D341Med (cell line): ENCODE measurements around the gene UTP15.

Experiments
- DNase-seq: peaks from one replicate; pipeline ENCODE4 v3.0.0; 2012; ENCODE audit warnings: low spot score

The UTP15 gene

DNA sequence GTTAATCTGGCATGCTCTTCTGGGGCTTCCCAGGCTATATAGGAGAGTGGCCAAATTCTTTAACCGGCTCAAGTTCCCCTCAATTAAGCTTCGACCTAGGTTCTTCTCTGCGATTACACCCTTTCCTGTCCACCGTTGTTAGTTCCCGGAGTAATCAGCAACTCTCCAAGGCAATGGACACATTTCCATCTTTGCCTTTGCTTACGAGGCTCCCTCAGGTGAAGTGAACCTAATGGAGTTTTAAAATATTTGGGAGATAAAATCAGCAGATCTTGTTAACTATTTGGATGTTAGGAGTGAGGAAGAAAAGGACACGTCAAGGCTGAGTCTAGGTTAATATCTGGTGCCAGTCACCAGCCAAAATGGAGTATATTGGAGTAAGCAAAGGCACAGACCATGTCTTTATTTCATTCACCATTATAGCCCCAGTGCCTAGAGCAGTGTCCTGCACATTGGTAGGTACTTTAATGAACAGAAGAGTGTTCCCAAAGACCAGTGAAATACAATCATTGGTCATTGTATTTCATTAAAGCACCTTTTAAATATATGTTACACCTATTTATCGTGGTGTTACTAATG lies 515 bp downstream of the UTP15 start:
- no peak for DNase-seq

DNA sequence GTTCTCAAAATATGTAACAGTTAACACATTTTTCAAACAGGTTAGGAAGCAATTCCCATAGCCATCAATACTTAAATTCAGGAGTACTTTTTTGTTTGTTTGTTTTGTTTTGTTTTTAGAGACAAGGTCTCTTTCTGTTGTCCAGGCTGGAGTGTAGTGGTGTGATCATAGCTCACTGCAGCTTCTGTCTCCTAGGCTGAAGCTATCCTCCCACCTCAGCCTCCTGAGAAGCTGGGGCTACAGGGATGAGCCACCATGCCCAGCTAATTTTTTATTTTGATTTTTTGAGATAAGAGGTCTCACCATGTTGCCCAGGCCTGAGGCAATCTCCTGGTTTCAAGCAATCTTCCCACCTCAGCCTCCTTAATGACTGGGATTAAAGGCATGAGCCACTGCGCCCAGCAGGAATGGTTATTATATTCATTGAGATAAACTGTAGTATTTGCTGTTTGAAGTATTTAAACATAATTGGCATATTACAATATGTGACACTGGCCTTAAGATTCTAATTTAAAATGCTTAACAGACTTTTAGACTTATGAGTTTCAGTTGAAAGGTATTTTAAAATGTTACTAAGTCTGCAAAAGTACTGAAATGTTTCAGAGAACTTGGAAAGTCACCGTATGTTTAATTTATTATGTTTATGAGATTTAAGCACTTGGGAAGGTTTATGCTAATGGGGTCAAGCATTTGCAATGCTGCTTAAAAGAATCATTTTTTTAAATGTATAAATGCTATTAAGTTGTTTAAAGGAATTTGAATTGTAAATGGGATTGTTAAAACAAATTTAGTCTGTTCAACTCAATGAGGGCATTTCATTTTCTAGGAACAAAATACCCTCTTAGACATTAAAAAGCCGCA lies 17.0 kb downstream of the UTP15 start:
- DNase-seq = no peak

DNA sequence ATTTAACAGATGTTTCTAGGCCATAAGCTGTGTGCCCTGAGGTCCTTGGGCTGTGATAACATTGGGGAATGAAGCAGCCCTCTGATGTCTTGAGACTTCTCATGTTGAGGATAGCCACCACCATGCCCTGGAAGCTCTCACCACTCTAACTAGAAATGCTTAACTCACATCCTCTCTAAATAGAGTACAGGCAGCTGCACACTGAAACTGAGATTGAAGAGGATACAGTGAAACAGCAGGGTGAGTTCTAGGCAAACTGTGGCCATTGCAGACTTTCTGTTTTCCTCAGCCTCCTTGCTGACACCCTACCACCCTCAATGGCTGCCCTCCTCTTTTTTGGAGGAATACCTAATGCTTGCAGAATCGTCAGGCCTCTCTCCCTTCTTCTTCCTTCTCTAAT lies 22.4 kb downstream of the UTP15 start:
- no peak for DNase-seq

DNA sequence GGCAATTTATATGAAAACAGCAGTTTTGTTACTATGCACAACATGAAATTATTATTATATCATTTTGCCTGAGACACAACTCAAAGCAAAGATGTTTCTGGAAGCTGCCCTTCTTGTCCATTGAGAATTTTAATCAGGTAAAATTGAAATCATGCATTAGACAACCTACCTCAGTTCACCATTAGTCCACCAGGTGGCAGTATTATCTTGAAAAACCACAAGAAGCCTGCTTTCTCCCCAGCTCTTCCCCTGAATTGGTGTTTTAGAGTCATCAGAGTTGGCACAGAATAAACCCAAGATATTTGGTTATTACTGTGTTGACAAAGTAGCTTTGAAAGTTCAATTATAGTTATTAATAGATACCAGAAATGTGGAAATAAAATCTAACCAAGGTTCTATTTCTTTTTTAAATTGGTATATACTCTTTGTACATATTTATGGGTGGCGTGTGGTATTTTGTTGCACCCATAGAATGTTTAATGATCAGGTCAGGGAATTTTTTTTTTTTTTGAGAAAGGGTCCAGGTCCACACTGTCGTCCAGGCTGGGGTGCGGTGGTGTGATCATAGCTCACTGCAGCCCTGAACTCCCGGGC lies 25.7 kb downstream of the UTP15 start:
- DNase-seq = peak; percentile 61

DNA sequence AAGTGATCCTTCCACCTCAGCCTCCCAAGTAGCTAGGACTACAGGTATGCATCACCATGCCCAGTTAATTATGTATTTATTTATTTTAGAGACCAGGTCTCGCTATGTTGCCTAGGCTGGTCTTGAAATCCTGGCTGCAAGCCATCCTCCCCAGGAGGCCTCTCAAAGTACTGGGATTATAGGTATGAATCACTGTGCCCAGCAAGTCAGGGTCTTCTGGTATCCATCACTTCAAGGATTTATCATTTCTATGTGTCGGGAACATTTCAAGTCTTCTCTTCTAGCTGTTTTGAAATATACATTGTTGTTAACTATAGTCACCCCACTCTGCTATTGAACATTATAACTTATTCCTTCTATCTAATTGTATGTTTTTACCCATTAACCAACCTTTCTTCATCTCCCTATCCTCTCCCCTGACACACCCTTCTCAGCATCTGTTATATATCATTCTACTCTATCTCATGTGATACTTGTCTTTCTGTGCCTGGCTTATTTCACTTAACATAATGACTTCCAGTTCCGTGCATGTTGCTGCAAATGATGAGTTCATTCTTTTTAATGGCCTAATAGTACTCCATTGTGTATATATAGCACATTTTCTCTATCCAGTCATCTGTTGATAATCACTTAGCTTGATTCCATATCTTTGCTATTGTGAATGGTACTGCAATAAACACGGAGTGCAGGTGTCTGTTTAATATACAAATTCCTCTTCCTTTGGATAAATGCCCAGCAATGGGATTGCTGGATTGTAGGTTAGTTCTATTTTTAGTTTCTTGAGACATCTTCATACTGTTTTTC lies 26.4 kb downstream of the UTP15 start:
- DNase-seq = no peak

DNA sequence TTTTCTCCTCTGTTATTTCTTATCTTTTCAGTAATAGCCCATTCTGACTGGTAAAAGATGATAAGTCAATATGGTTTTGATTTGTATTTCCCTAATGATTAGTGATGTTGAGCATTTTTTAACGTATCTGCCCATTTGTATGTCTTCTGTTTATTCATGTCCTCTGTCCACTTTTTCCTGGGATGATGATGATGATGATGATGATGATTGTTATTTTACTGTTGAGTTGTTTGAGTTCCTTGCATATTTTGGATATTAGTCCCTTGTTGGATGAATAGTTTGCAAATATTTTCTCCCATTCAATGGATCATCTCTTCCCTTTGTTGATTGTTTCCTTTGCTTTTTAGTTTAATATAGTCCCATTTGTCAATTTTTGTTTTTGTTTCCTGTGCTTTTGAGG lies 27.0 kb downstream of the UTP15 start:
- DNase-seq = no peak

DNA sequence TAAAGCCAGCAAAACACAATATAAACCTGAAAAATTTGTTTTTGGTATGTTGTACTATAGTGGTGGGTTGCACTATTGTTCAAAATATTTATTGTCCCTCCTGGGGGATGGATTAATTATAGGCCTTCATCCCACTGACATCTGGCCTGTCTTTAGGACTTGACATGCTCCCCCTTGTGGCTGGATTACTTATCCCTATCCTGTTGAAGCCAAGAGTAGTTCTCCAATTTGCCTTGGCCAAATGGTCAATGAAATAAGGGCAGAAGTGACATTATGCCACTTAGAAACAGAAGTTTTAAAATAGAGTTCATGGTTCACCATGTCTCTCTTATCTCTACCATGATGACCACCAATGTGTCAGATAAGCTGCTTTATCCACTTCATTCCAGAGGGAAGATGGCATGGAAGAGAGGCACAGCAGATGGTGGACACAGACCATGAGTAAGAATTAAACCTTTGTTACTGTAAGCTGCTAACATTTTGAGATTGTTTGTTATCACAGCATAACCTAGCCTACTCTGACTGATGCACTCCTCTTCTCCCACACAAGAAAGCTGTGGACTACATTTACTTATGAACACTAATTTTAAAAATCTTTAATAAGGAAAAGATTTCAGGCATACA lies 31.3 kb downstream of the UTP15 start:
- peak; percentile 46 for DNase-seq

DNA sequence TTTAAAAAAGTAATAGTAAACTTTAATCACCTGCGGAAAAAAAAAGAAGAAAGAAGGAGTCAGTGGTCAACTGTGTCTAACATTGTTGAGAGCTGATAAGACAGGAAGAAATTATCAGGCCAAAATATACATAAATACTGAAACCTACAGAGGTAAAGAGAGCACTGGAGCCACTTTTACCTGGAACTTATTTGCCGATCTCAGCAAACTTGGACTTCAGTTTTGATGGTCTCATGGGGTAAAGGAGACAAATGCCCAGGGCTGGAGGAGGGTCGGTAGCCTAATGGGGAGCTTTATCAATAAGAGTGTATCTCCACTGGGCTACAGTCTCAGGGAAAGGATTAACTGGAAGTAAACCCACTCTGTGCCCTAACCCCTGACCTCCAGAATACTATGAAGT lies 33.8 kb downstream of the UTP15 start:
- DNase-seq = no peak

DNA sequence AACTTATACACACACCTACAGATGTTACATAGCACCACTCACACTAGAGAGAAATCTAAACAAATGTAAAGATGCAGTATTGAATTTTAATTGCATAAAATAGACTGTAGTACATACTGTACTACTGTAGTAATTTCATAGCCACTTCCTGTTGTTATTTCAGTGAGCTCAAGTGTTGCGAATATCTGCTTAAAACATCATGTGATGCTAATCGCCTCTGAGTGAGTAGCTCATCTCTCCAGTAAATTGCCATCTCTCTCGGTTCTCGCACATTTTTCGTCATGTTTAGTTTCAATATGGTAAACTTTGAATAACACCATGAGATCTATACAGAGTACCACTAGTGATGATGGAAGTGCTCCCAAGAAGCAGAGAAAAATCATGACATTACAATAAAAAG lies 38.5 kb downstream of the UTP15 start:
- no peak for DNase-seq

DNA sequence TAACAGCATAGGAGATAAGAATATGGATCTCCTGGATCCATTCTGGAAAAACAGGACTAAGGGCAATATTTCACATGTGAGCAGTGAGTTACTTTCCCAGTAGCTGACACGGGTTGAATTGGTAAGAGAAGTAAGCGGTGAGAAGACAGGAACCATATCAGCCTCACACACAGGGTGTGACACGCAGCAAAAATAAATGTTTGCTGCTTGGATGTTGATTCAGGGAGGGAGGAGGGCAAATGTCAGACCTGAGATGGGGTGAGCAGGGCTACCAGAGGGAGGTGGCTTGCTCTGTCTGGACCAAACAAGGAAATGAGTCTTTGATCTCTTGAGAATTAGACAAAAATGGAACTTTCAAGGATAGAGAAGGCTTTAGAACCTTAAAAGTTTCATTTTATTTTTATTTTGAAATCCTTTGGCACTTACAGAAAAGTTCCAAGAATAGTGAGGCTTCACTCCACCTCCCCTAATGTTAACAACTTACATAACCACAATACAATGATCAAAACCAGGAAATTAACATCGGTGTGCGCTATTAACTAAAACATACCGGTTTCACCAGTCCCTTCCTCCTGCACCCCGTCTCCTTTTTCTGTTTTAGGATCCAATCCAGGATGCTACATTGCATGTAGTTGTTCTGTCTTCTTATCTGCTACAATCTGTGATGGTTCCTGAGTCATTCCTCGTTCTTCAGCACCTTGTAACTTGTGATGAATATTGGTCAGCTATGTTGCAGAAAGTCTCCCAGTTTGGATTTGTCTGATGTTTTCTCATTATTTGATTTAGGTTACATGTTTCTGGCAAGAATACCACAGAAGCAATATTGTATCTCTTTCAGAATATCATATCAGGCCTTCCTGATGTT lies 39.9 kb downstream of the UTP15 start:
- no peak for DNase-seq

DNA sequence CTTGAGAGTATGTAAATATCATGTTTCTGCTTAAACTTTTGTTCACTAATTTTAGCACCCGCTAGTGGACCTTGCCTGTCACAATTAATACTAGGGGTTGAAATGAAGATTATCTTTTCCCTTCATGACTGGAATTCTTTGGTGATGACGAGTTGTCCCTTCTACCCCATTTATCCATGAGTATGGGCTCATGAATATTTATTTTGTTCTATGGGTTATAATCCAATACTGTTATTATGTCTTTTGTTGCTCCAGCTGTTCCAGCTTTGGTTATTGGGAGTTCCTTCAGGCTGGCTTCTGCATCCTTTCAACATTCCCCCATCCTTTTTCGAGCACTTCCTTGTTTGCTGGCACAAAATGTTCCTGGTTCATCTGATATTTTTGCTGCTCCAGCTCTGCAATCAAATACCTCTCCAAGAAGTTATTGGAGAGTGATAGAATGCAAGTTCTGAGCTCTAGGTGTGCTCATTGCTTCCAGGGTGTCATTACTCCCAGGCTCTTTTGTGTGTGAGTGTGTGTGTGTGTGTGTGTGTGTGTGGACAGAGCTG lies 40.7 kb downstream of the UTP15 start:
- no peak for DNase-seq

DNA sequence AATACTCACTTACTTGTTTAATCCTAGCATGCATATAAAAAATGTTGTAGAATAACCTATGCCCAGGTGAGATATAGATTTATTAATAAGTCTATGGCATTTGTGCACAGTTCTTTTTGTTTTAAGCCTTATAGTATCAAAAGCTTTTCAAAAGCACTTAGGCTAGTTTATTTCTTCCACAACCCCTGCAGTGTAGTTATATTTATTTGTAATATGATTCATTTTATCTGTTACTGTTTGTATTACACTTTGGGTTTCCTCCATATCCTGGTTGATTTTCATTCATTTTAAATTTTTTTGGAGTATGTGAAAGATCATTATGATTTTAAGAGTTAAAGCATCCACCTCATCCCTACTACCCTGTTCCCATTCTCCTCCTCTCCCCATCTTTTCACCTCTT lies 41.7 kb downstream of the UTP15 start:
- DNase-seq = no peak

DNA sequence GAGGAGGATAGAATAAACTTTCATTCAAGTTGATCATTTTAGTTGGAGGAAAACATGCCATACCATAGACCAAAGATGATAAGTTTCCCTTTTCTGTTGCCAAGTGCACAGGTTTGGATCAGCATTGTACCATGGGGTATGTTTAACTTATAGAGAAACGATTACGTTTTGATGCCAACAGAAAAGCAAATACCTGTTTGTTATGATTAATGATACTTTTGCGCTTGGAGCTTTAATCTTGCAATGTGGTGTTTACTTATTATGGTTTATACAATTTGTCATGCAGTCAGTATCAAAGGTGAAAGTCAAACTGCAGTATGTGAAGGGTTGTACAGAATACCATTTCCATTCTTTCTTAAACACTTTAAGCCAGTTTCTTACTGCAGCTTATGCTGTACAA lies 47.3 kb downstream of the UTP15 start:
- no peak for DNase-seq

DNA sequence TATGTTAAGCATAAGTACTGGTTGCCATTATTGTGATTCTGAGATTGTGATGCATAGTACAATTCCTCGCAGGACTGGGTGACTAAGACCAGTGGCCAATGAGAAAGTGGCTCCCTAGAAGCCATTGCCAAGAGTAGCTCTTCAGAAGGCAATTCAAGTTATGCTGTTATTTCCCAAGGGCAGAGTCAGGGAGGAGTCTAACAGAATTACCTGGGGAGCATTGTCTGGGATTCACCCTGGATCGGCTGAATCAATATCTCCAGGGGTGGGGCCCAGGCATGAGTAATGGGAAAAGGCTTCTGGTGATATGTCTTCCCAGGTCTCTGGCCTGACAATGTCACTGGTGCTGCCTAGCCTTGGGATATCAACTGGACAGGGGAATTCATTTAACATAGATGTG lies 49.5 kb downstream of the UTP15 start:
- DNase-seq = no peak

DNA sequence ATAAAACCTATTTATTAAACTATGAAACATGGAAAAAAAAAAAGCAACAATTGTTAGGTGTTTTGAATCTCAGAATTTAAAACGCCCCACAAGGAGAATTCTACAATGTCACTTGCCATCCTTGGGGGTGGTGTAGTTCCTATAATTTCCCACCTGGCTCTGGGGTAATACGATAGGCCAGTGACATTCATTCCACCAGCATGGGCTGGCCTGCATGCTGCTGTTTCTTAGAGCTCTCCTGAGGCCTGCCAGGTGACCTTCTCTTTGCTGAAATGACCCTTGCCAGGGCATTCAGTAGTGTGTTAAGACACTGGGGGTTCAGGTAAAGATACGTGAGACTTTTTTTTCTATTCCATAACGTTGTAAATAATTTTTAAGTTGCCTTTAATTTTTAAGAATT lies 50.4 kb downstream of the UTP15 start:
- DNase-seq = no peak

DNA sequence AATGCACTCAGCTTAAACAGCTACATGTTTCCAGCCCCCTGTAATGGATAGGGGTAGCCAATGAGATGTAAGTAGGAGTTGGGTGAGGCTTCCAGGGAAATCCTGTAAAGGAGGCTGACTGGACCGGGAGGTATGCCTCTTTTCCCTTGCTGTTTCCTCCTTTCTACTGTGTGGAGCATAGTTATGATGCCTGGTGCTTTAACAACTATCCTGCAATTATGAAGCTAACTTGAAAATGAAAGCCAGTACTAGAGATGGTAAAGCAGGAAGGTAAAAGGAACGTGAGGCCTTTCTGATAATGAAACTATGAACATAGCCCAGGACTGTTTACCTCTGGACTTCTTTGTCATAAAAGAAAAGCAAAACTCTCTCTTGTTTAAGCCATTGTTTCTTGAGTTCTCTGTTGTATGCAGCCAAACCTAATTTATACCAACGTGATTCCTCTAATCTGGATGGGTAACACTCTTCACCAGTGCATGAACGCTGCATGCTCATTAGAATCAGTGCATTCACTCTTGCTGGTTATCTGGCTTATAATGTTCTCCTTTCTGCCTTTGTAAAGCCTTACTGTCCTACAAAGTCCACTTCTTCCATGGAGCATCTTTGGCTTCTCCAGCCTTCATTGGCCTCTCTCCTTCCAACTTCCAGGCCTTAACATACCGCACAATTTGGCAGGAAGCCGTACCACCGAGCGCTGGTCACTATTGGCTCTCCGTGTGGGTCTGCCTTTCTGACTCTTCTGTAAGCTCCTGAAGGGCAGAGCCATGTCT lies 52.2 kb downstream of the UTP15 start:
- no peak for DNase-seq

DNA sequence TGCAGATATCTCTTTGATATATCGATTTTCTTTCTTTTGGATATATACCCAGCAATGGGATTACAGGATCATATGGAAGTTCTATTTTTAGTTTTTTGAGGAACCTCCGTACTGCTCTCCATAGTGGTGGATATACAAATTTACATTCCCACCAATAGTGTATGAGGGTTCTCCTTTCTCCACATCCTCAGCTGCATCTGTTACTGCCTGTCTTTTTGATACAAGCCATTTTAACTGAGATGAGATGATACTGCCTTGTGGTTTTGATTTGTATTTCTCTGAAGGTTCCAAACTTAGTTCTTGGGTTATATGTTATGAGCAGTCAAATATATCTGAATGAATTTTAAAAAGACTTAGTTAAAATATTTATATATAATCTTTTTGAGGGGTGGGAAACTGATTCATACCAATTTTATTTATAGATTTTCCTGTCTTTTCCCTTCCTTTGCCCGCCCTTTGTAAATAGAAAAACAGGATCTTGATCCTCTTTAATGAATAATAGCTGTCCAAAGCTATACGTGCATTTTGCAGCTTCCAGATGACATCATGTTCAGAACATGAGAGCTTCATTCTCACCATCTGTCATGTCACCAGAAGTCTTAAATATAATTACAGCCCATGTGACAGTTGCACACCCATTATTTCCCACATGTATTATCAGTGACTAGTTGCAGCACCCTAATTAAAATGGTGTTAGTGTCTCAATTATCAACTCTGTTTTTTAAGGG lies 54.2 kb downstream of the UTP15 start:
- peak; percentile 56 for DNase-seq

DNA sequence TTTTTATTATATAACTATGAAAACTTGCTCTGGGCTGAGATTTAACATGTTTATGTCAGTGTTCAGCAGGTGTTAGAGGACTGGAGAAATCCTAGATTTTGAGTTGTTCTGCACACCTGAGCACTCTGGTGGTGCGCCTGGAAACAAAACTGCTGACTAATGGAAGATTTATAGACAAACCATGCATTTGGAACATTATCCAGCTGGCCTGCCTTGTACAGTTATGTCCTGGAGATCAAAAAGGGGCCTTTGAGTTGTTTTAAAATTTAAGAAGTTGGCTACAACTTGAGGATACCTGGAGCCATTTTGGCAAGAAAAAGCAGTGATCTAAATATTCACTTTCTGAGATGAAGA lies 54.8 kb downstream of the UTP15 start:
- DNase-seq = no peak

DNA sequence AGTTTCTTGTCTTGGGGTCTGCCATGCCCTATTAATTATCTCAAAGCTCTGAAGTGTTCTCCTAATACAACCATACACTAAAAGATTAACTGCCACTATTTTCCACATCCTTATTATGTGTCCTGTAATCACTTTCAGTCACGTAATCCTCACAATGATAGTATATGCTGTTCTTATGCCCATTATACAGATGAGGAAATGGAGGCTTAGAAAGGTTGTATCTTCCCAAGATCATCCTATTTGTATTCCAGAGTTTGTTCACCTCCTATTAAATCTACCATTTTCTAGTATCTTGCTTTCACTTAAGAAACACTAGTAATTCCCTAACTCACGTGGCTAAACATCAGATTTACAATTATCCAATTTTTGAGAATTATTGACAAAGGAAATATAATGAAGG lies 57.5 kb downstream of the UTP15 start:
- DNase-seq = no peak
